ENCODE measurements around the gene SPAG9.
A peak's percentile ranks its signal among the peaks of the same experiment; 100 is the strongest.

SPAG9 gene

GRCh38 chr17:51120739-51121619 is at the start of gene SPAG9:
Gene SPAG9, minus strand, starts transcription at chr17:51120868. Its CDS starts 212 bp downstream, at chr17:51120656.
- peak within 1 kb of the TSS; percentile 91 for H3K4me3 ChIP-seq (ENCODE audit: low read depth, low read length)
- TF ChIP-seq CTCF (IDR thresholded peaks at IDR 0.05; ENCODE audit: borderline replicate concordance, insufficient read depth, low read depth, low read length), result no peak

- no peak overlapping the region for H3K4me3 ChIP-seq (ENCODE audit: low read depth, low read length)
- no peak for TF ChIP-seq CTCF (IDR thresholded peaks at IDR 0.05; ENCODE audit: borderline replicate concordance, insufficient read depth, low read depth, low read length)
These were observed 48.7 kb upstream of the SPAG9 start for GRCh38 chr17:51169340-51169739.

- peak overlapping the region; percentile 82 for H3K4me3 ChIP-seq (ENCODE audit: low read depth, low read length)
- TF ChIP-seq CTCF (IDR thresholded peaks at IDR 0.05; ENCODE audit: borderline replicate concordance, insufficient read depth, low read depth, low read length), result peak; percentile 85
These were observed 46.6 kb upstream of the SPAG9 start for GRCh38 chr17:51166987-51167931.

GRCh38 chr17:51166198-51166986 is 45.7 kb upstream of the SPAG9 start, which contains the start of gene NME2:
Gene NME2, plus strand, starts transcription at chr17:51166411. Its CDS starts 420 bp downstream, at chr17:51166831.
- TF ChIP-seq CTCF (IDR thresholded peaks at IDR 0.05; ENCODE audit: borderline replicate concordance, insufficient read depth, low read depth, low read length), result no peak
- peak within 1 kb of the TSS; percentile 82 for H3K4me3 ChIP-seq (ENCODE audit: low read depth, low read length)

- no peak for TF ChIP-seq CTCF (IDR thresholded peaks at IDR 0.05; ENCODE audit: borderline replicate concordance, insufficient read depth, low read depth, low read length)
- peak overlapping the region; percentile 82 for H3K4me3 ChIP-seq (ENCODE audit: low read depth, low read length)
These were observed 45.1 kb upstream of the SPAG9 start for GRCh38 chr17:51165680-51166197.

Data from GM12875 (cell line).